ENCODE data around the gene FOXR2. TPM values are rescaled to one million over a fixed set of nuclear protein-coding genes. Genes with fewer than 3 reads are reported as not detected.

Gene FOXR2
- not detected for total RNA-seq
- not detected for polyA plus RNA-seq

GRCh38 chrX:55623100-55623499, at the start of gene FOXR2:
Gene FOXR2, plus strand, starts transcription at chrX:55623400. Its CDS starts 312 bp downstream, at chrX:55623712.
- intact Hi-C loops (cut with micrococcal nuclease): no loop called here
- Mint-ChIP-seq H3K4me1 (no peaks in the 10 kb centered on the region), H3K27ac (no peak within 1 kb of the TSS), H3K27me3 (peaks cover 0 to 3% of the 10 kb centered on the region in 2 donors), H3K36me3 (no peaks in the 10 kb centered on the region), H3K4me3 (no peak within 1 kb of the TSS), H3K9me3 (peaks cover 0 to 2% (median 0%) of the 10 kb centered on the region in 8 donors)
- POLR2A ChIA-PET (ENCODE audit: partially characterized antibody): no interaction called here
- CTCF ChIA-PET (ENCODE audit: partially characterized antibody): no interaction called here
- Histone ChIP-seq H3K4me1 (ENCODE audit: insufficient read depth, low read length) (no peaks in the 10 kb centered on the region), H3K27me3 (ENCODE audit: insufficient read depth, low read length) (no peaks in the 10 kb centered on the region), H3K9me3 (ENCODE audit: control insufficient read depth in 1 of 2, low read length in 2 of 2) (no peaks in the 10 kb centered on the region), H3K36me3 (ENCODE audit: insufficient read depth, low read length) (no peaks in the 10 kb centered on the region), H3K27ac (ENCODE audit: low read depth, low read length) (no peak within 1 kb of the TSS), H3K4me3 (ENCODE audit: low read length in 2 of 2) (no peak within 1 kb of the TSS)
- no peak for DNase-seq

GRCh38 chrX:55579115-55579514, 44.1 kb upstream of the FOXR2 start:
- POLR2A ChIA-PET (ENCODE audit: partially characterized antibody): no interaction called here

GRCh38 chrX:55582447-55582846, 40.8 kb upstream of the FOXR2 start:
- Mint-ChIP-seq H3K36me3 (no peaks in the 10 kb centered on the region), H3K4me3 (no peak overlapping the region), H3K27me3 (no peaks in the 10 kb centered on the region), H3K27ac (no peak overlapping the region), H3K9me3 (peaks cover 0 to 31% (median 18%) of the 10 kb centered on the region in 8 donors), H3K4me1 (no peaks in the 10 kb centered on the region)
- Histone ChIP-seq H3K27ac (ENCODE audit: low read depth, low read length) (no peak overlapping the region), H3K4me3 (ENCODE audit: low read length in 2 of 2) (no peak overlapping the region), H3K36me3 (ENCODE audit: insufficient read depth, low read length) (no peaks in the 10 kb centered on the region), H3K9me3 (ENCODE audit: control insufficient read depth in 1 of 2, low read length in 2 of 2) (no peaks in the 10 kb centered on the region), H3K27me3 (ENCODE audit: insufficient read depth, low read length) (no peaks in the 10 kb centered on the region), H3K4me1 (ENCODE audit: insufficient read depth, low read length) (no peaks in the 10 kb centered on the region)
- POLR2A ChIA-PET (ENCODE audit: partially characterized antibody): no interaction called here
- intact Hi-C loops (cut with micrococcal nuclease): no loop called here
- CTCF ChIA-PET (ENCODE audit: partially characterized antibody): no interaction called here
- DNase-seq: no peak

More at GRCh38 chrX:55579115-55579514, 44.1 kb upstream of the FOXR2 start:
- H3K4me3 Mint-ChIP-seq: no peak overlapping the region
- no peaks in the 10 kb centered on the region for H3K36me3 Mint-ChIP-seq
- Histone ChIP-seq H3K4me3 (ENCODE audit: low read length in 2 of 2) (no peak overlapping the region), H3K4me1 (ENCODE audit: insufficient read depth, low read length) (no peaks in the 10 kb centered on the region), H3K9me3 (ENCODE audit: control insufficient read depth in 1 of 2, low read length in 2 of 2) (no peaks in the 10 kb centered on the region), H3K27me3 (ENCODE audit: insufficient read depth, low read length) (no peaks in the 10 kb centered on the region), H3K36me3 (ENCODE audit: insufficient read depth, low read length) (no peaks in the 10 kb centered on the region), H3K27ac (ENCODE audit: low read depth, low read length) (no peak overlapping the region)
- H3K9me3 Mint-ChIP-seq: peaks cover 0 to 31% (median 18%) of the 10 kb centered on the region in 8 donors
- no peak overlapping the region for H3K27ac Mint-ChIP-seq
- CTCF ChIA-PET (ENCODE audit: partially characterized antibody): no interaction called here
- H3K27me3 Mint-ChIP-seq: peaks cover 0 to 2% of the 10 kb centered on the region in 2 donors
- DNase-seq: no peak
- intact Hi-C loops (cut with micrococcal nuclease): no loop called here
- H3K4me1 Mint-ChIP-seq: no peaks in the 10 kb centered on the region

GRCh38 chrX:55593296-55593695, 29.9 kb upstream of the FOXR2 start:
- DNase-seq: no peak
- peaks cover 0 to 4% (median 0%) of the 10 kb centered on the region in 8 donors for H3K9me3 Mint-ChIP-seq
- no peaks in the 10 kb centered on the region for H3K27me3 ChIP-seq (ENCODE audit: insufficient read depth, low read length)
- H3K4me3 Mint-ChIP-seq: no peak overlapping the region
- H3K27me3 Mint-ChIP-seq: no peaks in the 10 kb centered on the region
- CTCF ChIA-PET (ENCODE audit: partially characterized antibody): no interaction called here
- H3K36me3 ChIP-seq (ENCODE audit: insufficient read depth, low read length): no peaks in the 10 kb centered on the region
- no peaks in the 10 kb centered on the region for H3K4me1 Mint-ChIP-seq
- H3K27ac Mint-ChIP-seq: no peak overlapping the region
- POLR2A ChIA-PET (ENCODE audit: partially characterized antibody): no interaction called here
- H3K4me3 ChIP-seq (ENCODE audit: low read length in 2 of 2): no peak overlapping the region
- H3K36me3 Mint-ChIP-seq: no peaks in the 10 kb centered on the region
- H3K27ac ChIP-seq (ENCODE audit: low read depth, low read length): no peak overlapping the region
- intact Hi-C loops (cut with micrococcal nuclease): no loop called here
- H3K4me1 ChIP-seq (ENCODE audit: insufficient read depth, low read length): no peaks in the 10 kb centered on the region
- H3K9me3 ChIP-seq (ENCODE audit: control insufficient read depth in 1 of 2, low read length in 2 of 2): no peaks in the 10 kb centered on the region

GRCh38 chrX:55593756-55594257, 29.4 kb upstream of the FOXR2 start:
- no peak overlapping the region for H3K27ac ChIP-seq (ENCODE audit: low read depth, low read length)
- H3K27me3 ChIP-seq (ENCODE audit: insufficient read depth, low read length): no peaks in the 10 kb centered on the region
- Mint-ChIP-seq H3K4me3 (no peak overlapping the region), H3K9me3 (peaks cover 0 to 4% (median 0%) of the 10 kb centered on the region in 8 donors), H3K27ac (no peak overlapping the region), H3K4me1 (no peaks in the 10 kb centered on the region), H3K27me3 (no peaks in the 10 kb centered on the region), H3K36me3 (no peaks in the 10 kb centered on the region)
- ChIA-PET POLR2A (ENCODE audit: partially characterized antibody) (no interaction called here), CTCF (ENCODE audit: partially characterized antibody) (no interaction called here)
- no peaks in the 10 kb centered on the region for H3K4me1 ChIP-seq (ENCODE audit: insufficient read depth, low read length)
- no peak overlapping the region for H3K4me3 ChIP-seq (ENCODE audit: low read length in 2 of 2)
- no peaks in the 10 kb centered on the region for H3K36me3 ChIP-seq (ENCODE audit: insufficient read depth, low read length)
- intact Hi-C loops (cut with micrococcal nuclease): no loop called here
- H3K9me3 ChIP-seq (ENCODE audit: control insufficient read depth in 1 of 2, low read length in 2 of 2): no peaks in the 10 kb centered on the region
- DNase-seq: no peak

GRCh38 chrX:55598333-55598732, 24.9 kb upstream of the FOXR2 start:
- POLR2A ChIA-PET (ENCODE audit: partially characterized antibody): no interaction called here
- Mint-ChIP-seq H3K4me1 (no peaks in the 10 kb centered on the region), H3K27me3 (no peaks in the 10 kb centered on the region), H3K36me3 (no peaks in the 10 kb centered on the region), H3K4me3 (no peak overlapping the region), H3K9me3 (peaks cover 0 to 2% (median 0%) of the 10 kb centered on the region in 8 donors), H3K27ac (no peak overlapping the region)
- Histone ChIP-seq H3K36me3 (ENCODE audit: insufficient read depth, low read length) (no peaks in the 10 kb centered on the region), H3K4me1 (ENCODE audit: insufficient read depth, low read length) (no peaks in the 10 kb centered on the region), H3K27me3 (ENCODE audit: insufficient read depth, low read length) (no peaks in the 10 kb centered on the region), H3K4me3 (ENCODE audit: low read length in 2 of 2) (no peak overlapping the region), H3K9me3 (ENCODE audit: control insufficient read depth in 1 of 2, low read length in 2 of 2) (no peaks in the 10 kb centered on the region), H3K27ac (ENCODE audit: low read depth, low read length) (no peak overlapping the region)
- DNase-seq: no peak
- intact Hi-C loops (cut with micrococcal nuclease): no loop called here
- CTCF ChIA-PET (ENCODE audit: partially characterized antibody): interaction anchor here (0.7 kb wide), 1 partner anchor 1525 kb away, joined by 3 read pairs; no protein-coding TSS in a partner anchor

GRCh38 chrX:55619547-55619946, 3.7 kb upstream of the FOXR2 start:
- intact Hi-C loops (cut with micrococcal nuclease): no loop called here

GRCh38 chrX:55624403-55624802, 1.2 kb downstream of the FOXR2 start:
- no peak overlapping the region for H3K4me3 Mint-ChIP-seq
- H3K36me3 Mint-ChIP-seq: no peaks in the 10 kb centered on the region
- H3K36me3 ChIP-seq (ENCODE audit: insufficient read depth, low read length): no peaks in the 10 kb centered on the region
- intact Hi-C loops (cut with micrococcal nuclease): no loop called here
- ChIA-PET CTCF (ENCODE audit: partially characterized antibody) (no interaction called here), POLR2A (ENCODE audit: partially characterized antibody) (no interaction called here)
- no peaks in the 10 kb centered on the region for H3K4me1 ChIP-seq (ENCODE audit: insufficient read depth, low read length)
- H3K27me3 ChIP-seq (ENCODE audit: insufficient read depth, low read length): no peaks in the 10 kb centered on the region
- no peak overlapping the region for H3K27ac ChIP-seq (ENCODE audit: low read depth, low read length)
- no peak overlapping the region for H3K4me3 ChIP-seq (ENCODE audit: low read length in 2 of 2)
- H3K4me1 Mint-ChIP-seq: no peaks in the 10 kb centered on the region
- H3K9me3 ChIP-seq (ENCODE audit: control insufficient read depth in 1 of 2, low read length in 2 of 2): no peaks in the 10 kb centered on the region
- no peak for DNase-seq
- peaks cover 0 to 3% of the 10 kb centered on the region in 2 donors for H3K27me3 Mint-ChIP-seq
- H3K9me3 Mint-ChIP-seq: peaks cover 0 to 2% (median 0%) of the 10 kb centered on the region in 8 donors
- no peak overlapping the region for H3K27ac Mint-ChIP-seq

More at GRCh38 chrX:55619547-55619946, 3.7 kb upstream of the FOXR2 start:
- H3K9me3 ChIP-seq (ENCODE audit: control insufficient read depth in 1 of 2, low read length in 2 of 2): no peaks in the 10 kb centered on the region
- ChIA-PET CTCF (ENCODE audit: partially characterized antibody) (no interaction called here), POLR2A (ENCODE audit: partially characterized antibody) (no interaction called here)
- no peak overlapping the region for H3K27ac Mint-ChIP-seq
- H3K27ac ChIP-seq (ENCODE audit: low read depth, low read length): no peak overlapping the region
- H3K27me3 ChIP-seq (ENCODE audit: insufficient read depth, low read length): no peaks in the 10 kb centered on the region
- no peaks in the 10 kb centered on the region for H3K4me1 Mint-ChIP-seq
- H3K36me3 ChIP-seq (ENCODE audit: insufficient read depth, low read length): no peaks in the 10 kb centered on the region
- no peaks in the 10 kb centered on the region for H3K27me3 Mint-ChIP-seq
- peaks cover 0 to 2% (median 0%) of the 10 kb centered on the region in 8 donors for H3K9me3 Mint-ChIP-seq
- H3K36me3 Mint-ChIP-seq: no peaks in the 10 kb centered on the region
- H3K4me3 ChIP-seq (ENCODE audit: low read length in 2 of 2): no peak overlapping the region
- no peak overlapping the region for H3K4me3 Mint-ChIP-seq
- H3K4me1 ChIP-seq (ENCODE audit: insufficient read depth, low read length): no peaks in the 10 kb centered on the region
- DNase-seq: no peak
